ENCODE results near the gene AIFM2. TPM values are rescaled to one million over a fixed set of nuclear protein-coding genes. Genes with fewer than 3 reads are reported as not detected.

Gene AIFM2
- total and polyA plus RNA-seq, 4 donors: 5.0 to 20.3 (median 9.7) TPM

GRCh38 chr10:70112071-70112470, 20.6 kb downstream of the AIFM2 start:
- H3K36me3 ChIP-seq (ENCODE audit: control insufficient read depth in 4 of 4, insufficient read depth in 3 of 4, low read depth in 1 of 4, low read length in 3 of 4): peaks cover 0 to 16% (median 5%) of the 10 kb centered on the region in 4 donors
- no peak overlapping the region for H3K9ac ChIP-seq (ENCODE audit: low read depth in 1 of 2, low read length in 2 of 2)

GRCh38 chr10:70111496-70111895, 21.1 kb downstream of the AIFM2 start:
- H3K9me3 ChIP-seq (ENCODE audit: control insufficient read depth in 4 of 4, low read length in 3 of 4): no peaks in the 10 kb centered on the region
- no peak overlapping the region for H3K9ac ChIP-seq (ENCODE audit: low read depth in 1 of 2, low read length in 2 of 2)
- no peak overlapping the region for H3K27ac ChIP-seq (ENCODE audit: low read depth in 1 of 2, low read length in 2 of 2)
- DNase-seq (ENCODE audit: low spot score): no peak
- peaks cover 6 to 30% (median 27%) of the 10 kb centered on the region in 4 donors for H3K4me1 ChIP-seq (ENCODE audit: control insufficient read depth in 4 of 4, insufficient read depth in 4 of 4, low read length in 3 of 4)
- WGBS: 97% methylated on average over 22 of the region's 22 CpGs
- H3K27me3 ChIP-seq (ENCODE audit: control insufficient read depth in 4 of 4, insufficient read depth in 4 of 4, low read length in 3 of 4): no peaks in the 10 kb centered on the region
- H3K4me3 ChIP-seq (ENCODE audit: low read depth in 1 of 3, low read length in 3 of 3): no peak overlapping the region
- peaks cover 0 to 16% (median 5%) of the 10 kb centered on the region in 4 donors for H3K36me3 ChIP-seq (ENCODE audit: control insufficient read depth in 4 of 4, insufficient read depth in 3 of 4, low read depth in 1 of 4, low read length in 3 of 4)
- no peak for TF ChIP-seq SP1 (IDR thresholded peaks at IDR 0.05)
- no peak for TF ChIP-seq HNF4A (conservative IDR thresholded peaks at IDR 0.05)
- no peak for TF ChIP-seq RAD21 (IDR thresholded peaks at IDR 0.05)
- TF ChIP-seq YY1 (IDR thresholded peaks at IDR 0.05): no peak
- TF ChIP-seq JUND (IDR thresholded peaks at IDR 0.05): no peak
- no peak for TF ChIP-seq FOXA2 (IDR thresholded peaks at IDR 0.05)
- no peak for TF ChIP-seq TAF1 (conservative IDR thresholded peaks at IDR 0.05)
- no peak for TF ChIP-seq MAX (IDR thresholded peaks at IDR 0.05)
- no peak for TF ChIP-seq ATF3 (IDR thresholded peaks at IDR 0.05)
- TF ChIP-seq RXRA (IDR thresholded peaks at IDR 0.05): no peak
- no peak for TF ChIP-seq HNF4G (IDR thresholded peaks at IDR 0.05)
- no peak for TF ChIP-seq ZBTB33 (IDR thresholded peaks at IDR 0.05)
- TF ChIP-seq NR2F2 (IDR thresholded peaks at IDR 0.05): no peak

More at GRCh38 chr10:70112071-70112470, 20.6 kb downstream of the AIFM2 start:
- Histone ChIP-seq H3K4me3 (ENCODE audit: low read depth in 1 of 3, low read length in 3 of 3) (no peak overlapping the region), H3K9me3 (ENCODE audit: control insufficient read depth in 4 of 4, low read length in 3 of 4) (no peaks in the 10 kb centered on the region), H3K27ac (ENCODE audit: low read depth in 1 of 2, low read length in 2 of 2) (peak overlapping the region in 1 of 2 donors; percentile 28), H3K27me3 (ENCODE audit: control insufficient read depth in 4 of 4, insufficient read depth in 4 of 4, low read length in 3 of 4) (no peaks in the 10 kb centered on the region), H3K4me1 (ENCODE audit: control insufficient read depth in 4 of 4, insufficient read depth in 4 of 4, low read length in 3 of 4) (peaks cover 6 to 24% (median 23%) of the 10 kb centered on the region in 4 donors)
- no peak for DNase-seq (ENCODE audit: low spot score)
- no peak for TF ChIP-seq TAF1 (conservative IDR thresholded peaks at IDR 0.05)
- no peak for TF ChIP-seq HNF4A (conservative IDR thresholded peaks at IDR 0.05)
- no peak for TF ChIP-seq MAX (IDR thresholded peaks at IDR 0.05)
- TF ChIP-seq HNF4G (IDR thresholded peaks at IDR 0.05): no peak
- TF ChIP-seq YY1 (IDR thresholded peaks at IDR 0.05): no peak
- no peak for TF ChIP-seq EGR1 (IDR thresholded peaks at IDR 0.05; ENCODE audit: low read depth in 2 of 2)
- no peak for TF ChIP-seq FOXA1 (IDR thresholded peaks at IDR 0.05)
- no peak for TF ChIP-seq RAD21 (IDR thresholded peaks at IDR 0.05)
- no peak for TF ChIP-seq RXRA (IDR thresholded peaks at IDR 0.05)
- no peak for TF ChIP-seq JUND (IDR thresholded peaks at IDR 0.05)
- no peak for TF ChIP-seq FOXA2 (IDR thresholded peaks at IDR 0.05)
- TF ChIP-seq CTCF (IDR thresholded peaks at IDR 0.05; ENCODE audit: low read depth, low read length, missing input control): no peak
- TF ChIP-seq ZBTB33 (IDR thresholded peaks at IDR 0.05): no peak
- 87% methylated on average over 8 of the region's 8 CpGs for WGBS

Data from liver (tissue), 9 donors.